ENCODE data around the gene AUTS2.

Gene AUTS2

DNA sequence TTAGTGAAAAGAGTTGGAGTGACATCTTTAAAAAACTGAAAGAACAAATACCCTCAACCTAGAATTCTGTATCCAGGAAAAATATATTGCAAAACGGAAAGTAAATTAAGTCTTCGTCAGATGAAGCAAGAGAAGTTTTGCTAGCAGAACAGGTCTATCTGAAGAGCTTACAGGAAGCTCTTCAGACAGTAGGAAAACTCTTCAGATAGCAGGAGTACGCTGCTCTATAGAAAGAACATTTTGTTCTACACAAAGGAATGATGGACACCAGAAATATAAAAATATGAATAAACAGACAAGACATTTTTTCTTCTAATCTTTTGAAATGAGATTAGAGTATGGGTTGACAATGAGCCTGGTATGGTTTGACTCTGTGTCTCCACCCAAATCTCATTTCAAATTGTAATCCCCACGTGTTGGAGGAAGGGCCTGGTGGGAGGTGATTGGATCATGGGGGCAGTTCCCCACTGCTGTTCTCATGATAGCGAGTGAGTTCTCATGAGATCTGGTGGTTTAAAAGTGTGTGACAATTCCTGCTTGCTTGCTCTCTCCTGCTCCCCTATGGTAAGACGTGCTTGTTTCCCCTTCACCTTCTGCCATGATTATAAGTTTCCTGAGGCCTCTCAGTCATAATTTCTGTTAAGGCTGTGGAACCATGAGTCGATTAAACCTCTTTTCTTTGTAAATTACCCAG, 567.3 kb downstream of the AUTS2 start:
- no peak overlapping the region for H3K4me3 ChIP-seq (ENCODE audit: low read depth, low read length)
- TF ChIP-seq, protein P1, sequence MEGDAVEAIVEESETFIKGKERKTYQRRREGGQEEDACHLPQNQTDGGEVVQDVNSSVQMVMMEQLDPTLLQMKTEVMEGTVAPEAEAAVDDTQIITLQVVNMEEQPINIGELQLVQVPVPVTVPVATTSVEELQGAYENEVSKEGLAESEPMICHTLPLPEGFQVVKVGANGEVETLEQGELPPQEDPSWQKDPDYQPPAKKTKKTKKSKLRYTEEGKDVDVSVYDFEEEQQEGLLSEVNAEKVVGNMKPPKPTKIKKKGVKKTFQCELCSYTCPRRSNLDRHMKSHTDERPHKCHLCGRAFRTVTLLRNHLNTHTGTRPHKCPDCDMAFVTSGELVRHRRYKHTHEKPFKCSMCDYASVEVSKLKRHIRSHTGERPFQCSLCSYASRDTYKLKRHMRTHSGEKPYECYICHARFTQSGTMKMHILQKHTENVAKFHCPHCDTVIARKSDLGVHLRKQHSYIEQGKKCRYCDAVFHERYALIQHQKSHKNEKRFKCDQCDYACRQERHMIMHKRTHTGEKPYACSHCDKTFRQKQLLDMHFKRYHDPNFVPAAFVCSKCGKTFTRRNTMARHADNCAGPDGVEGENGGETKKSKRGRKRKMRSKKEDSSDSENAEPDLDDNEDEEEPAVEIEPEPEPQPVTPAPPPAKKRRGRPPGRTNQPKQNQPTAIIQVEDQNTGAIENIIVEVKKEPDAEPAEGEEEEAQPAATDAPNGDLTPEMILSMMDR (IDR thresholded peaks at IDR 0.05; ENCODE audit: insufficient read depth, low read depth, low read length, missing control alignments): no peak
- no peak for DNase-seq (ENCODE audit: low read depth)

DNA sequence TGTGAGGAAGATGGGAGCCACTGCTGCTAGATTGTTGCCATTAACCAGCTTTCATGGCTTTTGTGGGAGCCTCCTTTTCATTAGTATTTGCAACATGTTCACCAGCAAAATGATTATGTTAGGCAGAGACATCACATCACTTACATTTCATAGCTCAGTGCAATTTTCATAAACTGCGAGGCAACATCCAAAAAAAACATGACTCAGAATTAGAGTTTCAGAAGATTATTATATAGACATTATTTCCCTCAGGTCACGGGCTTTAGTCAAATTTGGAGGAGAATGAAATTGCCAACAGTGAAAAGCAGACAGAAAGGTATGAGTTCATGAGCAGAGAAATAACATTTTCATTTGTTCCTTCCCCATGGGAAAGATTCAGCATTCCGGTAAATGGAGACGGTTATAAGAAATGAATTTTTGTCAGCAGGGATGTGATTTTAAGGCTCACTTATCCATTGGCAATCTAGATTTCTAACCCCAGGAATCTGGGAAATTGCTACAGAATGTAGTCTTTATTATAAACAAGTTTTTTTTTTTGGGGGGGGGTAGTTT, 573.2 kb downstream of the AUTS2 start:
- no peak for DNase-seq (ENCODE audit: low read depth)
- H3K4me3 ChIP-seq (ENCODE audit: low read depth, low read length): no peak overlapping the region
- TF ChIP-seq, protein P1 (IDR thresholded peaks at IDR 0.05; ENCODE audit: insufficient read depth, low read depth, low read length, missing control alignments): no peak

DNA sequence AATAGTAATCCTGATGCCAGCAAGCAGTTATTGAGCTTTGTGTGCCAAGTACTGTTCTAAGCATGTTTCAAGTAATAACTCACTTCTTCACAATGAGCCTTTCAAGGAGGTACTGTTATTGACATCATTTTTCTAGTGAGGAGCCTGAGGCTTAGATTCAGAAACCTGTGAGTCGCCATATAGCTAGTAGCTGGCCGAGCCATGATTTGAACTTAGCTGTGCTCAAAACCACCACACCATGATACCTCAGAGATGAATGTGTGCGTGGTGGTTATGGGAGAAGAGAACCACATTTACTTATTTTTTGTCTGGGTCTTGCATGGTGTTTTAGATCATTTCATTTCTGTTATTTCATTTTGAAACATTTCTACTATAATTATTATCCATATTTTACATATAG, 578.9 kb downstream of the AUTS2 start:
- peak; percentile 8 for DNase-seq (ENCODE audit: low read depth)
- H3K4me3 ChIP-seq (ENCODE audit: low read depth, low read length): no peak overlapping the region
- TF ChIP-seq, protein P1 (IDR thresholded peaks at IDR 0.05; ENCODE audit: insufficient read depth, low read depth, low read length, missing control alignments): no peak

DNA sequence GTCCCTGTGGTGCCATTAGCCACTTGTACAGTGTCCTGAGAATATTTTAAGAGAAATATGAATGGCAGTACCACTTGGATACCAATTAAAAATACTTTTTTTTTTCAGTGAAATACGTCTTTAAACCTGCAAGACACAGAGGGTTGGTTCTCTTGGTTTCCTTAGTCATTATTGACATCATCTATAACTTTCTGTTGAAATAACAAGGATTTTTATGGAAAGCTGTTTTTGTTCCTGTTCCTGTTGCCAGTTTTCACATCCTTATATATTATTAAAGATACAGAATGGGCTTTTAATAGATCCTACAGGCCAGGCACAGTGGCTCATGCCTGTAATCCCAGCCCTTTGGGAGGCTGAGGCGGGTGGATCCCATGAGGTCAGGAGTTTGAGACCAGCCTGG, 579.9 kb downstream of the AUTS2 start:
- no peak overlapping the region for H3K4me3 ChIP-seq (ENCODE audit: low read depth, low read length)
- DNase-seq (ENCODE audit: low read depth): no peak
- TF ChIP-seq, protein P1 (IDR thresholded peaks at IDR 0.05; ENCODE audit: insufficient read depth, low read depth, low read length, missing control alignments): no peak

DNA sequence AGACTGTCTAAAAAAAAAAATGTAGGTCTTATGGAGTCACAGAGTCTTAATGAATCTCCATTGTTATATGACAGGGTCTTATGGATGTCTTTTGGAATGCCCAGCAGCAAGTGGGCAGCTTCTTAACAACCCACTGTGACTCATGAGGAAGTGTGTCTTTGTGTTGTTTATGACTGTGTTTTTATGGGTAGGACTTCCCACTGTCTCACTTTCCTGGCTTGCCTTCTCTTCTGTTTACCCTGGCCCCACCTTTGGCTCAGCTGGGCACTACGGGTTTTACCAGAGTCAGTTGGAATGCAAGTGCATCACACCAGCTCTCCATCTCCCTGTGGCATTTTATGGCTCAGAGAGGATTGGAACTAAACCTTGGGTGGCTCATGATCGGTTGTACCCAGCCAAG, 580.5 kb downstream of the AUTS2 start:
- H3K4me3 ChIP-seq (ENCODE audit: low read depth, low read length): no peak overlapping the region
- no peak for DNase-seq (ENCODE audit: low read depth)
- TF ChIP-seq, protein P1 (IDR thresholded peaks at IDR 0.05; ENCODE audit: insufficient read depth, low read depth, low read length, missing control alignments): no peak

DNA sequence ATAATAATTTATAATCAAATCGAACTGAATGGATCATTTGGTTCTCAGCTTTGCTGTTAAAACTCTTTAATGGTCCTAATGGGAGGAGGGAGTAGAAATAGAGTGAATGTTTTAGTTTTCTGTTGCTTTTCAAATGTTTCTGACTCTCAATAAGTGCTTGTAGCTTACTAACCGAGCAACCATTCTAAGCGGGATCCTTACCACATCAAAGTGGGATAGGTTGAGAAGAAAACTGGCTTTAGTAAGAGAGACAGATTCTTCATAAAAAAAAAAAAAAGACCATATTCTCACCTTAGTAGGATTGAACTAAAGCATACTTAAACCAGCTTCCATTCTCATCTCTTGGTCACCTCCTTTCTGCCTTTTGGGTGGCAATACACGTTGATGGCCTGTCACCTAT, 584.2 kb downstream of the AUTS2 start:
- no peak overlapping the region for H3K4me3 ChIP-seq (ENCODE audit: low read depth, low read length)
- DNase-seq (ENCODE audit: low read depth): no peak
- TF ChIP-seq, protein P1 (IDR thresholded peaks at IDR 0.05; ENCODE audit: insufficient read depth, low read depth, low read length, missing control alignments): no peak

DNA sequence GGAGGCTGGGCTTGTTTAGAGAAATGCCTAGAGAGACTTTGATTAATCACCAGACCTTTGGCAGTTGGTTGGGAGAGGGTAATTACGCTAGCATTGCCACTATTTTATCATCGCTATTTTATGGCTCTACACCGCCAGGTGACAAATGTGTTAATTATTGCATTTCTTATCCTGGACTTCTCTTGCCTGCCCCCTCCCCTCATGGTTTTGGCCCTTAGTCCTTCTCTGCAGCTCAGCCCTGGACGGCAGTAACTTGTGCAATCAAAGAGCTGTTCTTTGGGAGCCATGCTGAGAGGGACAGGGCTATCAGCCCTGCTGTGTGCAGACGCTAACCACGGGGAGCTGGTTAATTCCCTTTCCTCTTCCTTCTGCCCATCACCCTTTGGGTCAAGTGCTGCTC, 585.0 kb downstream of the AUTS2 start:
- TF ChIP-seq, protein P1 (IDR thresholded peaks at IDR 0.05; ENCODE audit: insufficient read depth, low read depth, low read length, missing control alignments): no peak
- H3K4me3 ChIP-seq (ENCODE audit: low read depth, low read length): no peak overlapping the region
- DNase-seq (ENCODE audit: low read depth): no peak
